Esophagus squamous epithelium (tissue), 5 donors: ENCODE measurements around the gene MISP3. TPM values are rescaled to one million over a fixed set of nuclear protein-coding genes. Genes with fewer than 3 reads are reported as not detected.

ENCODE experiments used
- DNase-seq: peaks from one replicate; lab custom pipeline; 2025; lab: John Stamatoyannopoulos, UW
- H3K27ac ChIP-seq, 4 donors: fragments of 200-600 bp; sonication (generic); one replicate each; pipeline ENCODE4 v1.5.1; 2016 to 2019; ENCODE audit warnings: mild to moderate bottlenecking in 1 of 4
- H3K27me3 ChIP-seq, 4 donors: fragments of 200-600 bp; sonication (generic); 1 replicate in 3 of 4; 2 replicates in 1 of 4; pipeline versions ENCODE4 v1.5.1 to v1.6.0; 2017 to 2021; ENCODE audit warnings: antibody characterized with exemption in 1 of 4
- H3K36me3 ChIP-seq, 3 donors: fragments of 200-600 bp; sonication (generic); one replicate each; pipeline ENCODE4 v1.5.1; 2016 to 2019
- H3K4me1 ChIP-seq, 3 donors: fragments of 200-600 bp; sonication (generic); one replicate each; pipeline ENCODE4 v1.5.1; 2017 to 2019
- H3K4me3 ChIP-seq, 4 donors: fragments of 200-600 bp; sonication (generic); 1 replicate in 3 of 4; 2 replicates in 1 of 4; pipeline ENCODE4 v1.5.1; 2016 to 2019; ENCODE audit warnings: mild to moderate bottlenecking in 2 of 4, moderate library complexity in 1 of 4
- H3K9me3 ChIP-seq, 3 donors: fragments of 200-600 bp; sonication (generic); one replicate each; pipeline ENCODE4 v1.5.1; 2016 to 2019
- CTCF ChIP-seq, 6 experiments: fragments of 450-650 bp in 4 of 6; fragments of 200-600 bp in 2 of 6; sonication (generic) in 2 of 6; IDR thresholded peaks; one replicate each; pipeline ENCODE4 v1.5.1; 2016 to 2019; ENCODE audit warnings: antibody characterized with exemption in 6 of 6, mild to moderate bottlenecking in 4 of 6, moderate library complexity in 4 of 6
- POLR2A ChIP-seq, 4 donors: fragments of 450-650 bp; IDR thresholded peaks; one replicate each; pipeline ENCODE4 v1.6.1; 2017; ENCODE audit warnings: antibody characterized with exemption in 4 of 4, mild to moderate bottlenecking in 4 of 4, moderate library complexity in 3 of 4
- WGBS, 2 donors: methylation state at CpG; one replicate each; pipeline ENCODE4 v1.1.5; 2018; 5-methylcytosine and 5-hydroxymethylcytosine counted together
- intact Hi-C: fragments of 100-400 bp; cut with DNase I; formaldehyde crosslinking; loops from one replicate; pipeline ENCODE4 v1.15.0; 2022
- total RNA-seq, 4 donors: library from RNA; depleted of rRNA; stranded (reverse); fragments of >200 nt; gene quantifications; one replicate each; pipeline ENCODE4 v1.1.0, GENCODE V29; 2016
- donor health status: DM: yes; HTN: yes; CAD: no.

Gene MISP3
- total RNA-seq, 4 donors from 2014 or later: 2.0 to 8.9 (median 4.0) TPM

GRCh38 chr19:14054721-14055120 lies 17.9 kb upstream of the MISP3 start:
- 69% methylated on average over 9 of the region's 11 CpGs; no CpG with 5 or more reads in 1 of the 2 donors for WGBS, 2 donors
- H3K36me3 ChIP-seq: peaks cover 0 to 20% (median 0%) of the 10 kb centered on the region in 3 donors
- H3K4me1 ChIP-seq: peaks cover 6 to 24% (median 8%) of the 10 kb centered on the region in 3 donors
- no peak for DNase-seq
- H3K9me3 ChIP-seq: no peaks in the 10 kb centered on the region
- no peak overlapping the region for H3K27ac ChIP-seq
- H3K4me3 ChIP-seq: no peak overlapping the region
- TF ChIP-seq CTCF (IDR thresholded peaks at IDR 0.05) (no peak), POLR2A (IDR thresholded peaks at IDR 0.05) (no peak)
- intact Hi-C loops: no loop called here
- peaks cover 0 to 35% (median 6%) of the 10 kb centered on the region in 4 donors for H3K27me3 ChIP-seq

GRCh38 chr19:14055396-14055795 lies 17.2 kb upstream of the MISP3 start:
- H3K27me3 ChIP-seq: peaks cover 0 to 42% (median 6%) of the 10 kb centered on the region in 4 donors
- H3K4me1 ChIP-seq: peaks cover 6 to 24% (median 8%) of the 10 kb centered on the region in 3 donors
- 81 to 92% methylated on average over 3 of the region's 3 CpGs for WGBS, 2 donors
- H3K27ac ChIP-seq: no peak overlapping the region
- DNase-seq: no peak
- intact Hi-C loops: no loop called here
- TF ChIP-seq POLR2A (IDR thresholded peaks at IDR 0.05): no peak
- no peak for TF ChIP-seq CTCF (IDR thresholded peaks at IDR 0.05)
- peaks cover 0 to 18% (median 0%) of the 10 kb centered on the region in 3 donors for H3K36me3 ChIP-seq
- no peak overlapping the region for H3K4me3 ChIP-seq
- no peaks in the 10 kb centered on the region for H3K9me3 ChIP-seq

GRCh38 chr19:14056069-14056666 lies 16.4 kb upstream of the MISP3 start:
- Histone ChIP-seq H3K4me3 (no peak overlapping the region), H3K9me3 (no peaks in the 10 kb centered on the region), H3K4me1 (peaks cover 6 to 24% (median 8%) of the 10 kb centered on the region in 3 donors), H3K36me3 (peaks cover 0 to 10% (median 0%) of the 10 kb centered on the region in 3 donors), H3K27ac (no peak overlapping the region), H3K27me3 (peaks cover 0 to 49% (median 6%) of the 10 kb centered on the region in 4 donors)
- DNase-seq: no peak
- intact Hi-C loops: no loop called here
- WGBS, 2 donors: 91 to 97% methylated on average over 4 to 7 of the region's 10 CpGs
- TF ChIP-seq POLR2A (IDR thresholded peaks at IDR 0.05) (no peak), CTCF (IDR thresholded peaks at IDR 0.05) (no peak)

GRCh38 chr19:14056741-14057356 lies 15.7 kb upstream of the MISP3 start:
- H3K9me3 ChIP-seq: no peaks in the 10 kb centered on the region
- H3K4me3 ChIP-seq: peak overlapping the region in 3 of 4 donors; percentile 25 to 64 (median 42)
- intact Hi-C loops: no loop called here
- 17 to 45% methylated on average over 7 to 9 of the region's 19 CpGs for WGBS, 2 donors
- no peak for DNase-seq
- H3K27ac ChIP-seq: peak overlapping the region in 1 of 4 donors; percentile 25
- H3K4me1 ChIP-seq: peaks cover 8 to 27% (median 9%) of the 10 kb centered on the region in 3 donors
- H3K27me3 ChIP-seq: peaks cover 0 to 56% (median 6%) of the 10 kb centered on the region in 4 donors
- H3K36me3 ChIP-seq: peaks cover 0 to 7% (median 0%) of the 10 kb centered on the region in 3 donors
- TF ChIP-seq POLR2A (IDR thresholded peaks at IDR 0.05) (no peak), CTCF (IDR thresholded peaks at IDR 0.05) (no peak)
